Measurements from ENCODE around the gene ZBED6. TPM values are rescaled to one million over a fixed set of nuclear protein-coding genes. Genes with fewer than 3 reads are reported as not detected.
"Not testable (repeated sequence)": the region's sequence is repeated elsewhere in the genome, so short reads cannot be mapped to it uniquely, and the experiment has no call there.

The ZBED6 gene
- total and polyA plus RNA-seq, 9 donors: 2.6 to 39.1 (median 30.9) TPM

DNA sequence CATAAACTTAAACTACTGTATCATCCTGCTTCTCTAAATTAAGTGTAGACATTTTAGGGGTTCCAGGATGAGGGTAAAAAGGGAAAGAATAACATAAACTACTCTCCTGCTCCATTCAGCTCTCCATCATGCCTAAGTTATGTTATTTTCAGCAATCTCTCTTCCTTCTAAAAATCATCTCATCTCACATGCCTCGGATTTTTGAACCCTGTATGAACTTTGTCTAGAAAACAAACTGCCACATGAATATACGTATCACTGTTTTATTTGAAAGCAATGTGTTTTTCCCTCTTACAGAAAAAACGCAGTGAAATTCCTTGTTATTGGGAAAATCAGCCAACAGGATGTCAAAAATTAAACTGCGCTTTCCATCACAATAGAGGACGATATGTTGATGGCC lies 32.6 kb downstream of the ZBED6 start:
- no peak overlapping the region for H3K27ac ChIP-seq
- no peak overlapping the region for H3K4me3 ChIP-seq
- TF ChIP-seq EP300 (IDR thresholded peaks at IDR 0.05) (no peak), CTCF (IDR thresholded peaks at IDR 0.05) (no peak), POLR2A (IDR thresholded peaks at IDR 0.05) (no peak)

DNA sequence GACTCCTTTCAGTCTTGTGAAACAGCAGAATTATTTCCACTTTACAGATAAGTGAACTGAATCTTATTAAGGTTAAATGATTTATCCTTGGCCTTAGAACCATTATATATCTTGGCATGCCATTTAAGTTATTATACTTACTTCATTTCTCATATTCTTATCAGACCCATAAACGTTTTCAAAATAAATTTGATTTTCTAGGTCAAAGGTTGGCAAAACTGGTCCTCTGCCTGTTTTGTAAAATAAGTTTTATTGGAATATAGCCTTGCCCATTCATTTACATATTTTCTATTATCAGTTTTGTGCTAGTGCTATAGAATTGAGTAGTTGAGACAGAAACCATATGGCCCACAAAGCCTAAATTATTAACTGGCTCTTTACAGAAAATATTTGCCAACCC lies 33.1 kb downstream of the ZBED6 start:
- DNase-seq: no peak
- Histone ChIP-seq H3K4me1 (ENCODE audit: insufficient read depth) (no peaks in the 10 kb centered on the region), H3K36me3 (no peaks in the 10 kb centered on the region), H3K27me3 (no peaks in the 10 kb centered on the region), H3K27ac (no peak overlapping the region), H3K9me3 (no peaks in the 10 kb centered on the region), H3K4me3 (no peak overlapping the region)
- TF ChIP-seq EP300 (IDR thresholded peaks at IDR 0.05): no peak
- TF ChIP-seq POLR2A (IDR thresholded peaks at IDR 0.05): no peak
- WGBS, 3 donors: 3 to 13% (median 6%) methylated on average over 1 of the region's 1 CpG
- intact Hi-C loops (cut with DNase I): no loop called here

More for the DNA sequence above, 32.6 kb downstream of the ZBED6 start:
- intact Hi-C loops (cut with DNase I): no loop called here
- DNase-seq: no peak
- Histone ChIP-seq H3K27me3 (no peaks in the 10 kb centered on the region), H3K4me1 (ENCODE audit: insufficient read depth) (no peaks in the 10 kb centered on the region), H3K36me3 (no peaks in the 10 kb centered on the region), H3K9me3 (no peaks in the 10 kb centered on the region)
- WGBS, 3 donors: 56 to 75% (median 69%) methylated on average over 5 of the region's 5 CpGs

GRCh38 chr1:203829247-203829646 lies 33.8 kb downstream of the ZBED6 start:
- H3K9me3 ChIP-seq; intact Hi-C loops (cut with DNase I); H3K4me1 ChIP-seq (ENCODE audit: insufficient read depth); H3K36me3 ChIP-seq; H3K4me3 ChIP-seq; H3K27me3 ChIP-seq; DNase-seq; H3K27ac ChIP-seq: not testable (repeated sequence)
- 71 to 85% (median 72%) methylated on average over 5 of the region's 5 CpGs for WGBS, 3 donors

DNA sequence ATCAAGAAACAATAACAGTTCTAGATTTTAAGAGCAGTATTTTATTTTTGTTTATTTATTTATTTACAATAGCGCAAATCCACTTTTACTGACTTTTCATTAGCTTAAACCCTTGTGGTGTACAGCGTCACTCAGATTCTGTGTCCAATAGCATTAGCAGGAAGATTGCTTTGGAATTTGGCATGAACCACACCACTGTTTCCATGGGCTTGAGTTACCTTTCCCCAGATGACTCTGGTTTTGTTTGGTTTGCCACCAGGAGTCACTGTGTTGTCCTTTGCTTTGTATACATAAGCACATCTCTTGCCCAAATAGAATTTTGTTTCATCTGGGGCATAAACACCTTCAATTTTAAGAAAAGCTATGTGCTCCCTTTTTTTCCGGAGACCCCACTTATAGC lies 40.1 kb downstream of the ZBED6 start:
- WGBS, 3 donors: 95 to 98% (median 97%) methylated on average over 3 of the region's 3 CpGs
- no peak overlapping the region for H3K27ac ChIP-seq
- no peak for TF ChIP-seq EP300 (IDR thresholded peaks at IDR 0.05)
- no peak for TF ChIP-seq CTCF (IDR thresholded peaks at IDR 0.05)
- no peak for TF ChIP-seq POLR2A (IDR thresholded peaks at IDR 0.05)
- no peak overlapping the region for H3K4me3 ChIP-seq
- no peaks in the 10 kb centered on the region for H3K27me3 ChIP-seq
- DNase-seq: no peak
- peaks cover 1% of the 10 kb centered on the region for H3K4me1 ChIP-seq (ENCODE audit: insufficient read depth)
- no peaks in the 10 kb centered on the region for H3K9me3 ChIP-seq
- H3K36me3 ChIP-seq: no peaks in the 10 kb centered on the region
- intact Hi-C loops (cut with DNase I): no loop called here

- Histone ChIP-seq H3K27me3 (no peaks in the 10 kb centered on the region), H3K4me3 (no peak overlapping the region), H3K9me3 (no peaks in the 10 kb centered on the region), H3K4me1 (ENCODE audit: insufficient read depth) (peaks cover 1% of the 10 kb centered on the region), H3K27ac (no peak overlapping the region), H3K36me3 (no peaks in the 10 kb centered on the region)
- intact Hi-C loops (cut with DNase I): no loop called here
- no peak for DNase-seq
- 15 to 24% (median 17%) methylated on average over 5 of the region's 5 CpGs for WGBS, 3 donors
- TF ChIP-seq CTCF (IDR thresholded peaks at IDR 0.05): no peak
Measured at GRCh38 chr1:203839081-203839480, 43.7 kb downstream of the ZBED6 start.

Measured in ovary (tissue), 9 donors.